HepG2 (cell line): ENCODE measurements around the gene ADGRG1. TPM values are rescaled to one million over a fixed set of nuclear protein-coding genes. Genes with fewer than 3 reads are reported as not detected.

Source experiments
- DR1 ChIP-seq: sonication (generic); formaldehyde crosslinking; IDR thresholded peaks from 2 replicates; pipeline ENCODE4 v1.8.0; 2021; ENCODE audit warnings: mild to moderate bottlenecking, missing genetic modification reagents, inconsistent platforms
- HOXA3 ChIP-seq: sonication (generic); formaldehyde crosslinking; IDR thresholded peaks from 2 replicates; pipeline ENCODE4 v1.5.0; 2020; ENCODE audit warnings: missing genetic modification reagents
- KIAA2018 ChIP-seq: sonication (generic); formaldehyde crosslinking; IDR thresholded peaks from 2 replicates; pipeline ENCODE4 v1.5.0; 2020; ENCODE audit warnings: mild to moderate bottlenecking, missing genetic modification reagents, borderline replicate concordance
- KLF11 ChIP-seq: IDR thresholded peaks from 2 replicates; pipeline ENCODE4 v1.6.1; 2016; ENCODE audit warnings: missing compliant biosample characterization
- NR3C1 ChIP-seq: sonication (generic); formaldehyde crosslinking; IDR thresholded peaks from 2 replicates; pipeline ENCODE4 v1.4.0; 2020; ENCODE audit warnings: missing genetic modification reagents
- POGK ChIP-seq: sonication (generic); formaldehyde crosslinking; conservative IDR thresholded peaks from 2 replicates; pipeline ENCODE4 v1.8.0; 2022; ENCODE audit warnings: mild to moderate bottlenecking, moderate library complexity, missing genetic modification reagents
- SP140L ChIP-seq: sonication (generic); formaldehyde crosslinking; IDR thresholded peaks from 2 replicates; pipeline ENCODE4 v1.4.0; 2020; ENCODE audit warnings: missing genetic modification reagents, borderline replicate concordance
- SPEN ChIP-seq: sonication (generic); formaldehyde crosslinking; IDR thresholded peaks from 2 replicates; pipeline ENCODE4 v1.5.1; 2020; ENCODE audit warnings: low read depth, mild to moderate bottlenecking, missing genetic modification reagents
- ZNF235 ChIP-seq: sonication (generic); formaldehyde crosslinking; IDR thresholded peaks from 2 replicates; pipeline ENCODE4 v1.8.1; 2023; ENCODE audit warnings: mild to moderate bottlenecking, missing genetic modification reagents, borderline replicate concordance
- ZNF331 ChIP-seq: sonication (generic); formaldehyde crosslinking; IDR thresholded peaks from 2 replicates; pipeline ENCODE4 v1.4.0; 2020; ENCODE audit warnings: missing genetic modification reagents
- ZNF382 ChIP-seq: sonication (generic); formaldehyde crosslinking; IDR thresholded peaks from 2 replicates; pipeline ENCODE4 v1.5.0; 2020; ENCODE audit warnings: missing genetic modification reagents, mild to moderate bottlenecking, borderline replicate concordance
- ZNF383 ChIP-seq: sonication (generic); formaldehyde crosslinking; IDR thresholded peaks from 2 replicates; pipeline ENCODE4 v1.4.0; 2020; ENCODE audit warnings: missing genetic modification reagents, mild to moderate bottlenecking, borderline replicate concordance
- ZNF510 ChIP-seq: sonication (generic); formaldehyde crosslinking; IDR thresholded peaks from 2 replicates; pipeline ENCODE4 v1.4.0; 2020; ENCODE audit warnings: low read depth, mild to moderate bottlenecking, missing genetic modification reagents
- ZNF562 ChIP-seq: sonication (generic); formaldehyde crosslinking; IDR thresholded peaks from 2 replicates; pipeline ENCODE4 v1.8.0; 2022; ENCODE audit warnings: missing genetic modification reagents, borderline replicate concordance
- ZNF607 ChIP-seq: sonication (generic); formaldehyde crosslinking; IDR thresholded peaks from 2 replicates; pipeline ENCODE4 v1.5.1; 2020; ENCODE audit warnings: missing genetic modification reagents, mild to moderate bottlenecking, borderline replicate concordance
- ZNF670 ChIP-seq: sonication (generic); formaldehyde crosslinking; IDR thresholded peaks from 2 replicates; pipeline ENCODE4 v1.8.0; 2022; ENCODE audit warnings: mild to moderate bottlenecking, missing genetic modification reagents, borderline replicate concordance
- ZNF724P ChIP-seq: sonication (generic); formaldehyde crosslinking; IDR thresholded peaks from 2 replicates; pipeline ENCODE4 v1.8.0; 2022; ENCODE audit warnings: missing genetic modification reagents, borderline replicate concordance
- ZSCAN20 ChIP-seq: sonication (generic); formaldehyde crosslinking; IDR thresholded peaks from 2 replicates; pipeline ENCODE4 v1.4.0; 2020; ENCODE audit warnings: missing genetic modification reagents, mild to moderate bottlenecking, borderline replicate concordance
- ZSCAN21 ChIP-seq: sonication (generic); formaldehyde crosslinking; IDR thresholded peaks from 2 replicates; pipeline ENCODE4 v1.8.0; 2022; ENCODE audit warnings: mild to moderate bottlenecking, missing genetic modification reagents, moderate library complexity, borderline replicate concordance
- ZSCAN22 ChIP-seq: sonication (generic); formaldehyde crosslinking; IDR thresholded peaks from 2 replicates; pipeline ENCODE4 v1.4.0; 2020; ENCODE audit warnings: mild to moderate bottlenecking, missing genetic modification reagents
- polyA plus RNA-seq, 8 experiments: library from polyadenylated mRNA; depleted of rRNA in 3 of 8; stranded (reverse) in 7 of 8; unstranded in 1 of 8; fragments of >200 nt; fragmentation: Illumina TruSeq in 4 of 8; extraction: Trizol in 4 of 8; gene quantifications; 2 replicates each; pipeline versions ENCODE4 v1.2.1 to v1.2.3, GENCODE V29; 2011 to 2016; ENCODE audit warnings: low read depth in 4 of 8, missing spikeins in 1 of 8, mixed read lengths in 1 of 8; ENCODE audit not compliant: insufficient read depth in 1 of 8
- total RNA-seq, 5 experiments: library from RNA; depleted of rRNA; stranded (reverse); fragments of >200 nt; fragmentation: Illumina TruSeq; extraction: Trizol; gene quantifications; 2 replicates each; pipeline ENCODE4 v1.2.3, GENCODE V29; 2016; ENCODE audit warnings: low read depth in 1 of 5

Gene ADGRG1
- total and polyA plus RNA-seq, 2 of the 13 experiments (the other 11 are each of a cell fraction or from before 2014, with no cell fraction given) = 2.7 to 5.9 TPM

- TF ChIP-seq KIAA2018 = no peak
- peak; percentile 93 for TF ChIP-seq ZNF331 (CRISPR knock-in tag)
- TF ChIP-seq ZNF510 (CRISPR knock-in tag) = peak; percentile 93
- TF ChIP-seq POGK (CRISPR knock-in tag) = no peak
- TF ChIP-seq NR3C1 (CRISPR knock-in tag) = no peak
- TF ChIP-seq ZNF235 = peak; percentile 70; the same call in 1 of the 2 replicates
- TF ChIP-seq ZSCAN22 (CRISPR knock-in tag) = peak; percentile 27; the same call in 1 of the 2 replicates
- no peak for TF ChIP-seq ZNF382 (CRISPR knock-in tag)
- 0 out of 2 replicates have a peak, but pooled peaks have one; percentile 19 for TF ChIP-seq KLF11 (CRISPR knock-in tag)
- peak; percentile 50; the same call in 1 of the 2 replicates for TF ChIP-seq ZNF724P (CRISPR knock-in tag)
- TF ChIP-seq SPEN = peak; percentile 81
- TF ChIP-seq ZNF383 (CRISPR knock-in tag) = peak; percentile 81; the same call in 1 of the 2 replicates
- no peak for TF ChIP-seq SP140L (CRISPR knock-in tag)
- TF ChIP-seq ZSCAN21 (CRISPR knock-in tag) = no peak; the same call in 1 of the 2 replicates
- no peak for TF ChIP-seq DR1
- TF ChIP-seq ZNF607 (CRISPR knock-in tag) = no peak
- 0 out of 2 replicates have a peak, but pooled peaks have one; percentile 53 for TF ChIP-seq ZNF670 (CRISPR knock-in tag)
- no peak for TF ChIP-seq ZNF562
- peak; percentile 100 for TF ChIP-seq HOXA3 (CRISPR knock-in tag)
- TF ChIP-seq ZSCAN20 = no peak
These were observed 39.3 kb downstream of the ADGRG1 start (continued) for GRCh38 chr16:57667526-57668262.
